B cell (primary cell): Measurements from ENCODE around the gene PRH1.

Experiments used
- CTCF ChIP-seq: fragments of 200-600 bp; IDR thresholded peaks from one replicate; pipeline ENCODE4 v1.8.0; 2022; ENCODE audit warnings: antibody characterized with exemption, mild to moderate bottlenecking
- EZH2 ChIP-seq: IDR thresholded peaks from 2 replicates; pipeline ENCODE4 v1.6.1; 2012; ENCODE audit warnings: borderline replicate concordance, low read depth, mild to moderate bottlenecking, moderate library complexity, low read length; ENCODE audit not compliant: insufficient read depth, poor library complexity, severe bottlenecking

GRCh38 chr12:10891937-10892336, 7.9 kb upstream of the PRH1 start:
- no peak for TF ChIP-seq CTCF
- TF ChIP-seq EZH2: no peak
